Renal cortex interstitium (tissue), 11 donors: ENCODE measurements around the gene PCSK7. TPM values are rescaled to one million over a fixed set of nuclear protein-coding genes. Genes with fewer than 3 reads are reported as not detected.
"Not testable (repeated sequence)": the region's sequence is repeated elsewhere in the genome, so short reads cannot be mapped to it uniquely, and the experiment has no call there.

Source experiments
- DNase-seq, 11 donors: peaks; one replicate each; pipeline ENCODE4 v3.0.0-alpha.2; 2013; ENCODE audit warnings: low read depth in 9 of 11, low spot score in 4 of 11; ENCODE audit errors: extremely low read depth in 1 of 11
- polyA plus RNA-seq, 3 donors: library from polyadenylated mRNA; unstranded; fragments of 120-200 nt; gene quantifications; one replicate each; pipeline ENCODE4 v1.2.1, GENCODE V29; 2013; ENCODE audit not compliant: insufficient read length in 3 of 3

PCSK7 gene
- polyA plus RNA-seq, 3 donors, result 18.3 to 31.5 (median 23.8) TPM

DNA sequence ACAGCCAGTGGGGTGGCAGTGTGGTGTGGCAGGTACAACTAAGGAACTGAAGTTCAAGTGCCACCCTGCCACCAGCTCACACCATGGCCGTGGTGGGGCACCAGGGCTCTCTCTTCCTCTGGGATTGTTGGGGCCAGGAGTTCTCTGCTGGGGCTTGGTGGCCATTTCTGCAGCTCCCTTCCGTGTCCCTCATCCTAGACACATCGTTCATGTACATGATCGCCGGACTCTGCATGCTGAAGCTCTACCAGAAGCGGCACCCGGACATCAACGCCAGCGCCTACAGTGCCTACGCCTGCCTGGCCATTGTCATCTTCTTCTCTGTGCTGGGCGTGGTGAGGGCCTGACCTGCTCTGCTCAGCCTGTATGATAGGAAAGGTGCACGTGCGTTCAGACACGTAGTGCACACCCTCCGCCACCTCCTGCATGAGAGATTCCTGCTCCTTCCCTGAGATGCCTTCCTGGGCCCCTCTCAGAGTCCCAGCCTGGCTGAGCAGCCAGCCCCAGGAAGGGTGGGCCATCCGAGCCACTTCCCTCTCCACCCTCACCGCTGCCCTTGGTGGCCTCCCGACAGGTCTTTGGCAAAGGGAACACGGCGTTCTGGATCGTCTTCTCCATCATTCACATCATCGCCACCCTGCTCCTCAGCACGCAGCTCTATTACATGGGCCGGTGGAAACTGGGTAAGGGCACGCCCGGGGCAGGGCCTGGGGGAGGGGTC, 40.0 kb downstream of the PCSK7 start:
- no peak for DNase-seq

GRCh38 chr11:117189941-117190544, 41.8 kb downstream of the PCSK7 start:
- DNase-seq, result no peak

- DNase-seq, result no peak
Measured at GRCh38 chr11:117189191-117189940, 42.5 kb downstream of the PCSK7 start.

- no peak for DNase-seq
Measured at GRCh38 chr11:117188620-117189081, 43.2 kb downstream of the PCSK7 start.

DNA sequence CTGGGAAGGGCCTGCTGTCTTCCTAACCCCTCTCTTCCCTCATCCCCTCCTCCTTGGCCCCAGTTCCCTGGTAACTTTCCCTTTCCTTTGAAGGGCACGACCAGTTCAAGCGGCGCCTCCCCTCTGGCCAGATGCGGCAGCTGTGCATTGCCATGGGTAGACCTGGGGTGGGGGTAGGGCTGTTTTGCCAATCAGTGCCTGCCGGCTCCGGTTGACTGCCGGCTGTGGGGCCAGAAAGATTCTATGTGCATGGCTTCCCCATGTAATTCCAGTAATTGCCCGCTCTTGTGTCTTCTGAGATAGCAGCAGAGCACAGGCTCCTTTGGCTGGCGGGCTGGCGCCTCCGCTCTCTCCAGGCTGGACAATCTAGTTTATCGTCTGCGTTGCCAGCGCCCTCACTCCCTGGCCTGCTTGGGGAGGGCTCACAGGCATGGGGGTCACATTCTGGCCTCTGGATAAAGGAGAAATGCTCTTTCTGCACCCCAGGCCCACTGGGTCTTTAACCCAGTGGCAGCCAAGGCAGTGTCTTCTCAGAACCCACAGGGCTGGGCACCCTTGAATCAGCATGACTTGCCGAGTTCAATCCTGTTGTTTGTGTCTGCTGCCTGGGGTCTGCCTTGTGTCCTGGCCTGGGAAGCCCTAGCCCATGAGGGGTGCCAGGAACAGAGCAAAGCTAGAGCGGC, 43.9 kb downstream of the PCSK7 start:
- no peak for DNase-seq

GRCh38 chr11:117187428-117187798, 44.5 kb downstream of the PCSK7 start:
- DNase-seq, result no peak

- DNase-seq, result no peak
Measured at GRCh38 chr11:117187007-117187406, 44.9 kb downstream of the PCSK7 start.

DNA sequence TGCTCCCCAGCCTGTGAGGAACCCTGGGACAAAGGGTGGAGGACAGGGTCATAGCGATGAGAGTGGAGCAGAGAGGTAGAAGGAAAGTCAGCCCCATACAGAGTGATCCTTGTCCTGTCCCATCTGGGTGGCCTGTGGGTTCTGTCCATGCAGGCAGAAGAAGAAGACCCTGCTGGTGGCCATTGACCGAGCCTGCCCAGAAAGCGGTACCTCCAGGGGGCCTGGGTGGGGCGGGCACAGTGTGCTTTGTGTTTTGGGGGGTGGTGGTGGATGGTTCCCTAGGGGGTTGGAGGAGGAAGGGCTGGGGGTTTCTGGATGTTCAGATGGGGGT, 45.5 kb downstream of the PCSK7 start:
- no peak for DNase-seq

DNA sequence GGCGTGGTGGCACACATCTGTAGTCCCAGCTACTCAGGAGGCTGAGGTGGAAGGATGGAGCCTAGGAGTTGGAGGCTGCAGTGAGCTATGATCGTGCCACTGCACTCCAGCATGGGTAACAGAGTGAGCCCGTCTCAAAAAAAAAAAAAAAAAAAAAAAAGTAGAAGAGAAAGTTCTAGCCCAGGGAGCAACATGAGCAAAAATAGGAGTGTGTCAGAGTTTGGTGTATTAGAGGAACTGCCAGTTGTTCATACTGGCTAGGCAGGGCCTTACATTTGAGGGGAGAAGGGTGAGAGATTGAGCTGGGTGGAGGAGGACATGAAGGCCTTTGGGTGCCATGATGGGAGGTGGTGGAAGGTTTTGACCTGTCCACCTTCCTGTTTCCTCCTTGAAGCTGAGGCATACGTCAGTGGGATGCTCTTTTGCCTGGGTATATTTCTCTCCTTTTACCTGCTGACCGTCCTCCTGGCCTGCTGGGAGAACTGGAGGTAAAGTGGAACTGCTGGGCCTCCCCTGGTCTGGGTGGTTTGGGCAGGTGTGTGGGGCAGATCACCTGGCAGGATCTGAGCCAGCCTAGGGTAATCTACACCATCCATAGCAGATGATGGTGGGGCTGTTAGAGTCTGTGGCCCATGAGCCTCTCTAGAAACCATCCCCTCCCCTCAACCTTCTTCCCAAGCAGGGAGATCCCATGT, 46.0 kb downstream of the PCSK7 start:
- no peak for DNase-seq

DNA sequence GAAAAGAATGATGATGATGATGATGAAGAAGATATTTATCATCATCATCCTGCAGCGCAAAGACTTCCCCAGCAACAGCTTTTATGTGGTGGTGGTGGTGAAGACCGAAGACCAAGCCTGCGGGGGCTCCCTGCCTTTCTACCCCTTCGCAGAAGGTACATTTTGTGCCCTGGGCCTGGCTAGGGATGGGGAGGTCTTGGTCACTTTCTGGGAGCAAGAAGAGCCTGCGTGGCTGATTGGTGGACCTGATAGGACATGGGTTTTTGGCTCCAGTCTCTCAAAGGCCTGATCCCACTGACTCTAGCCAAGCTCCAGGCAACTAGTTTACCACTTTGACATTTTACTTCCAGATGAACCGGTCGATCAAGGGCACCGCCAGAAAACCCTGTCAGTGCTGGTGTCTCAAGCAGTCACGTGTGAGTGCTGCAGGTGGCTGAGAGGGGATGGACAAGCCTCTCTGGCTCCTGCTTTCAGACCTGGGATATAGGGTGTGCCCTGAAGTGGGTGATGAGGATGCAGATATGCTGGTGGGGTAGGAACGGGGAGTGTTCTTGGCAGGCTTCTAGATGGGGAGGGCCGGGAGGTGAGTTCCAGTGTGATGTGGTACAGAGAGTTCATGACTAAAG, 48.0 kb downstream of the PCSK7 start:
- no peak for DNase-seq

GRCh38 chr11:117183178-117183577, 48.7 kb downstream of the PCSK7 start:
- not testable (repeated sequence) for DNase-seq

DNA sequence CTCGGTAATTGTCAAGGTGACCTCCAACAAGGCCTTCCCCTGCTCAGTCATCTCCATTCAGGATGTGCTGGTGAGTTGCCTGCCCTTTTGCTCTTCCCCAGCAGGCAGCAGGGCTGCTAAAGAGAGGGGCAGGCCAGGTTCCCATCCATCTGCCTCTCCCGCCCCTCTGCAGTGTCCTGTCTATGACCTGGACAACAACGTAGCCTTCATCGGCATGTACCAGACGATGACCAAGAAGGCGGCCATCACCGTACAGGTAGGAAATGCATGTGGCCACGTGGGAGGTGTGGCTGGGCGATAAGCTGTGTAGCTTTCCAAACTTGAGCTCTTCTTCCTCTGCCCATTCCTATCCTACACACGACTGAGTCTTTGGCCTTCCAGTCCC, 49.3 kb downstream of the PCSK7 start:
- no peak for DNase-seq

DNA sequence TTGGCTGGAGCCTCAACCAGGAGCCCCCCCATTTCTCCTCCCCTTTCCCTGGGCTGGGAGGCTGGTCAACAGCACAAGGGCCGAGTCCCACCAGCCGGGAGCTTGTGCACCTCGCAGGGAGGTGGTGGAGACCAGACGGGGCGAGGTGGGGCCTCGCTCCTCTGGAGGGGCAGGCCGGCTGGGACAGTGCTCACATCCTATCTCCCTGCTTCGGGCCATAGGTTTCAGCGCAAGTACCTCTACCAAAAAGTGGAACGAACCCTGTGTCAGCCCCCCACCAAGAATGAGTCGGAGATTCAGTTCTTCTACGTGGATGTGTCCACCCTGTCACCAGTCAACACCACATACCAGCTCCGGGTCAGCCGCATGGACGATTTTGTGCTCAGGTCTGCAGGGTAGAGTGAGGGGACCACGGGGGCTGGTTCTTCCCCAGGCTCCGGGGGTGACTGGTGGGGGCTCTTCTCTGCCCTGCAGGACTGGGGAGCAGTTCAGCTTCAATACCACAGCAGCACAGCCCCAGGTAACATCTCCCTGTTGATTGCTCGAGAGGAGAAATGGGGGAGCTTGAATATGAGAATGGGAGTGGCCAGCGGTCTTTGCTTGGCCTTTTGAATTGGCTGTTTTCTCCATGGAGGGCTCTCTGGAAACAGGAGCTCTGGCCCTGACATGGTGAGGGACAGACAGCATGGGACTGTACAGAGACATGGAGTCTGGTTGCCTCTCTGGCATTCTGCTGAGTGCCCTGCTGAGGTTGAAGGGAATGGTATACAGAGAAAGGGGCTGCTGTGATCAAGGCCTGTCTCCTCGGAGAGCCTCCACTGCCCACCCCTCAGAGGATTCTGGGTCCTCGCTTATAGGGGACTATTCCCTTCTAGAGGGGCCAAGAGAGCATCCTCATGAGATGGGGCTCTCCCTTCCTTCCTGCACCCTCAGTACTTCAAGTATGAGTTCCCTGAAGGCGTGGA, 50.0 kb downstream of the PCSK7 start:
- no peak for DNase-seq

DNA sequence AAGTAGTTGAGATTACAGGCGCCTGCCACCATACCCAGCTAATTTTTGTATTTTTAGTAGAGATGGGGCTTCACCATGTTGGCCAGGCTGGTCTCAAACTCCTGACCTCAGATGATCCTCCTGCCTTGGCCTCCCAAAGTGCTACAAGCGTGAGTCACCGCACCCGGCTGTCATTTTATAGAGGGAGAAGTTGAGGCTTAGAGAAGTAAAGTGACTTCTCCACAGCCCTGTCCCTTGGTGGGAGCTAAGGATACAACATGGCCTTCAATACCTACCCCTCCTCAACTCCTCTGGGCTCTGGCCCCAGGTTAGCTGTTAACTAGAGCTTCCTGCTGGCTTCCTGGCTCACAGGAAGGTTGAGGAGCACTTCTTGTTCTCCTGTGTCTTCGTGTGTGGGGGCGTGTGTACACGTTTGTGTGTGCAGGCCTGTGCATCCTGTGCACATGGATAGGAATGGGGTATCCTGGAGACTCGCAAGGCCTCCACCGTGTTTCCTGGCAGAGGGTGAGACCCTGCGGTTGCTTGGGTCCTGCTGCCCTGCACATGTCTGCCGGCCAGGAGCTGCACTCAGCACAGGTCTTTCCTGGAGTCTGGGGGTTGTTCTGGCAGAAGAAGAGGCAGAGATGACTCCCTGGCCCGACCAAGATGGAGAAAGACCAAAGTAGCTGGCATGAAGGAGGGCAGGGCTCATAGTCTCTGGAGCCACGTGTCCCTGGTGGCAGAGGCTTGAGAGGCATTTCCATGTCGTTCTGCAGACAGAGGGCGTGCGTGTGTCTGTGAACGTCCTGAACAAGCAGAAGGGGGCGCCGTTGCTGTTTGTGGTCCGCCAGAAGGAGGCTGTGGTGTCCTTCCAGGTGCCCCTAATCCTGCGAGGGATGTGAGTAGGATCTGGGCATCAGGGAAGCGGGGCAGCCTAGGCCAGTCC, 51.0 kb downstream of the PCSK7 start:
- DNase-seq, result no peak

DNA sequence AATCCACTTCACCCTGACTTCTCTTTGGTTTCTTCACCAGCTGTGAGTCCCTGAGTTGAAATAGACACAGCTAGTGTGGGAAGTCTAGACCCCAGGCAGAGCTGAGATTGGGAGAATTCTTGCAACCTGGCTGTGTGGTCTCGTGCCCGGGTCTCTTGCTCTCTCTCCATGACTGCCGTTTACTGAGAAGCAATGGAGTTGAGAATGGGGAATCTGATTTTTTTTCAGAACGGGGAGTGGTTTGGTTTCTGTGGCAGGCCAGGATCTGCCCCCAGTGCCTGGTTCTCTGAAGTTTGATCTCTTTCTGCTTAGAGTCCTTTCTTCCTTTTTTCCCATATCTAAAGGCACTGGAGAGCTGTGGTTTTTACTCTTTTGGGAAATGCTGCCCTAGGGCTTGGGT, 51.9 kb downstream of the PCSK7 start:
- DNase-seq, result no peak

DNA sequence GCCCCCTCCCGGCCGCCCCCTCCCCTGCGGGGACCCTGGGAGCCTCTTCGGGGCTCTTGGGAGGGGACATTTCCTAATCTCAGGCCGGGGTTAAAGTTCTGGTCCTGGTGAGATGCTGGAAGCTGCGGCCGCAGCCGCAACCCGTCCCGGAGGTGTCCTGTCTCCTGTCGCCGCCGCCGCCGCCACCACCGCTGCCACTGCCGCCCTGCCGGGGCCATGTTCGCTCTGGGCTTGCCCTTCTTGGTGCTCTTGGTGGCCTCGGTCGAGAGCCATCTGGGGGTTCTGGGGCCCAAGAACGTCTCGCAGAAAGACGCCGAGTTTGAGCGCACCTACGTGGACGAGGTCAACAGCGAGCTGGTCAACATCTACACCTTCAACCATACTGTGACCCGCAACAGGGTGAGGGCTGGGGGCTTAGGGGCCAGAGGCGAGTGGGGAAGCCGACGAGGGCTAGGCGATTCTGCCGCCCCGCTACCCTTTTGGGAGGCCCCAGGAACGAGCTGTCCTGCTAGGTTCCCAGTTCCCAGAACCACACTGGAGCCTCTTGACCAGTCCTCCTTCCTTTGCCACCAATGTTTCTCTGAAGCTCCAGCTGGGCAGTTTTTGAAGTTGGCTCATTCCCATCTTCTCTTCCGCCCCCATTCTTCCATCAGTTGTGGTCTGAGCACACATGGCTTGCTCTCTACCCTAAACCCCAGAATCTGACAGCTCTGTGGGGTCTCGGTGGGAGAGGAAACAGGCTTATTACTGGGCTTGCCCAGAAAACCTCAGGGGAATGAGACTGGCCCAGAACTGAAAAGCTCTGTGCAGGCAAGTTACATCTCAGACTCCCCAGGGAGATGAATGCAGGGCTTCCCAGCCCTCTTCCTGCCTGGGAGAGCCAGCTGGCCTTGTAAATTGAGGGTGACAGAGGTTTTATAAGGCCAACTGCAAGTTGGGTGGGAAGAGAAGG, 52.5 kb downstream of the PCSK7 start:
- DNase-seq, result no peak
